NT2/D1 (cell line): Measurements from ENCODE around the gene KIF14.
"Not testable (repeated sequence)": the region's sequence is repeated elsewhere in the genome, so short reads cannot be mapped to it uniquely, and the experiment has no call there.

Experiments used
- DNase-seq: peaks from one replicate; pipeline ENCODE4 v3.0.0-alpha.2; 2011; ENCODE audit warnings: low read depth, low spot score
- H3K27me3 ChIP-seq: 2 replicates; pipeline ENCODE4 v1.6.0; 2011; ENCODE audit warnings: mild to moderate bottlenecking; ENCODE audit not compliant: insufficient read length, insufficient read depth
- H3K36me3 ChIP-seq: 2 replicates; pipeline ENCODE4 v1.6.1; 2011; ENCODE audit warnings: mild to moderate bottlenecking, low read length, mixed read lengths; ENCODE audit not compliant: insufficient read depth, insufficient read length
- H3K4me1 ChIP-seq: 2 replicates; pipeline ENCODE4 v1.5.1; 2011; ENCODE audit not compliant: insufficient read depth, insufficient read length
- H3K4me3 ChIP-seq: 2 replicates; pipeline ENCODE4 v1.5.1; 2011; ENCODE audit warnings: low read depth; ENCODE audit not compliant: insufficient read length
- H3K9ac ChIP-seq: 2 replicates; pipeline ENCODE4 v1.6.0; 2011; ENCODE audit warnings: low read depth; ENCODE audit not compliant: insufficient read length
- H3K9me3 ChIP-seq: 2 replicates; pipeline ENCODE4 v1.5.1; 2011; ENCODE audit warnings: mild to moderate bottlenecking, low read length; ENCODE audit not compliant: insufficient read depth
- SUZ12 ChIP-seq: IDR thresholded peaks from 2 replicates; pipeline ENCODE4 v1.6.1; 2011; ENCODE audit not compliant: insufficient read length, insufficient read depth; ENCODE audit errors: extremely low read depth
- YY1 ChIP-seq: IDR thresholded peaks from 2 replicates; pipeline ENCODE4 v1.6.1; 2011; ENCODE audit not compliant: insufficient read length, insufficient read depth
- ZNF274 ChIP-seq: IDR thresholded peaks from 2 replicates; pipeline ENCODE4 v1.6.1; 2011; ENCODE audit warnings: mild to moderate bottlenecking, low read depth, low read length

KIF14 gene

GRCh38 chr1:200525090-200525987 lies 95.2 kb downstream of the KIF14 start:
- H3K27me3 ChIP-seq: no peaks in the 10 kb centered on the region
- H3K9ac ChIP-seq: no peak overlapping the region
- no peaks in the 10 kb centered on the region for H3K9me3 ChIP-seq
- no peak for TF ChIP-seq ZNF274
- no peak for TF ChIP-seq YY1
- TF ChIP-seq SUZ12: no peak
- no peaks in the 10 kb centered on the region for H3K4me1 ChIP-seq
- no peaks in the 10 kb centered on the region for H3K36me3 ChIP-seq
- no peak overlapping the region for H3K4me3 ChIP-seq
- no peak for DNase-seq

- H3K4me3 ChIP-seq, H3K9ac ChIP-seq, DNase-seq, H3K4me1 ChIP-seq, H3K36me3 ChIP-seq, H3K9me3 ChIP-seq, H3K27me3 ChIP-seq: not testable (repeated sequence)
Measured at GRCh38 chr1:200524551-200524950, 96.0 kb downstream of the KIF14 start.

GRCh38 chr1:200524092-200524491 lies 96.5 kb downstream of the KIF14 start:
- no peak for DNase-seq
- Histone ChIP-seq H3K36me3 (no peaks in the 10 kb centered on the region), H3K27me3 (no peaks in the 10 kb centered on the region), H3K4me1 (no peaks in the 10 kb centered on the region), H3K4me3 (no peak overlapping the region), H3K9ac (no peak overlapping the region), H3K9me3 (no peaks in the 10 kb centered on the region)
- TF ChIP-seq SUZ12 (no peak), ZNF274 (no peak), YY1 (no peak)

GRCh38 chr1:200520735-200521134 lies 99.8 kb downstream of the KIF14 start:
- H3K4me1 ChIP-seq: no peaks in the 10 kb centered on the region
- TF ChIP-seq ZNF274 (no peak), YY1 (no peak), SUZ12 (no peak)
- no peaks in the 10 kb centered on the region for H3K36me3 ChIP-seq
- H3K9me3 ChIP-seq: no peaks in the 10 kb centered on the region
- no peaks in the 10 kb centered on the region for H3K27me3 ChIP-seq
- H3K4me3 ChIP-seq: no peak overlapping the region
- DNase-seq: no peak
- no peak overlapping the region for H3K9ac ChIP-seq

- TF ChIP-seq YY1 (no peak), SUZ12 (no peak), ZNF274 (no peak)
- DNase-seq: no peak
- no peaks in the 10 kb centered on the region for H3K4me1 ChIP-seq
- no peaks in the 10 kb centered on the region for H3K36me3 ChIP-seq
- no peak overlapping the region for H3K9ac ChIP-seq
- H3K27me3 ChIP-seq: no peaks in the 10 kb centered on the region
- H3K4me3 ChIP-seq: no peak overlapping the region
- no peaks in the 10 kb centered on the region for H3K9me3 ChIP-seq
Measured at GRCh38 chr1:200518524-200518923, 102.0 kb downstream of the KIF14 start.

- H3K36me3 ChIP-seq: no peaks in the 10 kb centered on the region
- H3K27me3 ChIP-seq: no peaks in the 10 kb centered on the region
- DNase-seq: no peak
- no peaks in the 10 kb centered on the region for H3K9me3 ChIP-seq
- H3K9ac ChIP-seq: no peak overlapping the region
- no peak overlapping the region for H3K4me3 ChIP-seq
- no peaks in the 10 kb centered on the region for H3K4me1 ChIP-seq
- no peak for TF ChIP-seq ZNF274
- TF ChIP-seq YY1: no peak
- TF ChIP-seq SUZ12: no peak
Measured at GRCh38 chr1:200512191-200512590, 108.4 kb downstream of the KIF14 start.

- Histone ChIP-seq H3K9me3 (no peaks in the 10 kb centered on the region), H3K4me1 (no peaks in the 10 kb centered on the region), H3K4me3 (no peak overlapping the region), H3K36me3 (no peaks in the 10 kb centered on the region), H3K27me3 (no peaks in the 10 kb centered on the region), H3K9ac (no peak overlapping the region)
- peak; percentile 92 for DNase-seq
- TF ChIP-seq ZNF274 (no peak), SUZ12 (no peak), YY1 (no peak)
Measured at GRCh38 chr1:200510228-200510623, 110.3 kb downstream of the KIF14 start.

- H3K27me3 ChIP-seq: no peaks in the 10 kb centered on the region
- H3K36me3 ChIP-seq: no peaks in the 10 kb centered on the region
- DNase-seq: no peak
- H3K9ac ChIP-seq: no peak overlapping the region
- H3K4me1 ChIP-seq: no peaks in the 10 kb centered on the region
- no peaks in the 10 kb centered on the region for H3K9me3 ChIP-seq
- no peak overlapping the region for H3K4me3 ChIP-seq
- TF ChIP-seq SUZ12 (no peak), ZNF274 (no peak), YY1 (no peak)
Measured at GRCh38 chr1:200506471-200506870, 114.1 kb downstream of the KIF14 start.
